Cortex of kidney (tissue), 1 donor: ENCODE data around the gene MARCHF9.

Experiments used
- DNase-seq: peaks from one replicate; lab custom pipeline; 2025; lab: John Stamatoyannopoulos, UW

Gene MARCHF9

DNA sequence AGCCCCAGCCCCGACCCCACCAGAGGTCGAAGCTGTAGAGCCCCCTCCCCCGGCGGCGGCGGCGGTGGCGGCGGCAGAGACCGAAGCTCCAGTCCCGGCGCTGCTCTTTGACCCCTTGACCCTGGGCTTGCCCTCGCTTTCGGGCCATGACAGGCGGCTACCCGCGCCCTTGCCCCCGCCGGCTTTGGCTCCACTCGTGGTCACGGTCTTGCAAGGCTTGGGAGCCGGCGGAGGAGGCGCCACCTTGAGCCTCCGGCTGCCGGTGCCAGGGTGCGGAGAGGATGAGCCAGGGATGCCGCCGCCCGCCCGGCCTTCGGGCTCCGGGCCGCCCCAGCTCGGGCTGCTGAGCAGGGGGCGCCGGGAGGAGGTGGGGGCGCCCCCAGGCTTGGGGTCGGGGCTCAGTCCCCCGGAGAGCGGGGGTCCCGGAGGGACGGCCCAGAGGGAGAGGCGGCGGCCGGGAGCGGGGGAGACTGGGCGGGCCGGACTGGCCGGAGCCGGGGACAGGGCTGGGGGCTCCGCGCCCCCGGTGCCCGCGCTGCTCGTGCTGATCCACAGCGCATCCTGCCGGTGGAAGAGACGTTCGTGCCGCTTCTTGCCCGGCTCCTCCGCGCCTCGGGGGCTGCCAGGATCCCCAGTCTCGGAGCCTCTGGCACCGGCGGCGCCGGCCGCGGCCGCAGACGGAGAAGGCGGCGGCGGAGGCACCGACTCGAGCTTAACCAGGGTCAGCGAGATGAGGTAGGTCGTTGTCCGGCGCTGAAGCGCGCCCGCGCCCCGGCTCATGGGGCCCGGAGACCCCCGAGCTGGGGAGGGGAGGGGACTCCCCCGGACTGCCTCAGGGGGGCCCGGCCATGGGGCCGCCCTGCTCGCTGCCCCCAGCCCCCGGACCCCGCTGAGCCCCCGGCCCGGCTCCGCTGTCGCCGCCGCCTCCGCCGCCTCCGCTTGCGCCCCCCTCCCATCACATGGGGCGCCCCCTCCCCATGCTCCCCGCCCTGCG, 17.1 kb upstream of the MARCHF9 start:
- no peak for DNase-seq

GRCh38 chr12:57738661-57739237, 16.2 kb upstream of the MARCHF9 start, which contains the start of gene AGAP2:
AGAP2 (minus strand) TSS chr12:57738742; CDS start chr12:57738246, 496 bp downstream.
- no peak for DNase-seq

DNA sequence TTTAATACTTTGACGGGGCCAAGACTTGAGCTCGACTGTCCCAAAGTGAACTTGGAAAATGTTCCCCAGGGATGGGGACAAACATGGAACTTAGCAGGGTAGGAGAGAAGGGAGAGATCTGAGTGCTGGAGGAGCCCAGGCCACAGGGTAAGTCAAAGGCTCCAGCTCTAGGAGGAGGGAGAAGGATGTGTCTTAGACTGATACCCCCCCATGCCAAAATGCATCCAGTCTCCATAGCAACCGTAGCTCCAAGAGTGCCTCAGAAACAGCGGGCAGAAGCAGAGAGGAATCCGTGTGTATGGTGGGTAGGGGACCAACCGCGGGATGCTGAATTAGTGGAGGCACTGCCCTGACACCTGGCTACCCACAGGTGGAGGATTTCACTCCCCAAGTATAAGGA, 15.5 kb upstream of the MARCHF9 start:
- no peak for DNase-seq

DNA sequence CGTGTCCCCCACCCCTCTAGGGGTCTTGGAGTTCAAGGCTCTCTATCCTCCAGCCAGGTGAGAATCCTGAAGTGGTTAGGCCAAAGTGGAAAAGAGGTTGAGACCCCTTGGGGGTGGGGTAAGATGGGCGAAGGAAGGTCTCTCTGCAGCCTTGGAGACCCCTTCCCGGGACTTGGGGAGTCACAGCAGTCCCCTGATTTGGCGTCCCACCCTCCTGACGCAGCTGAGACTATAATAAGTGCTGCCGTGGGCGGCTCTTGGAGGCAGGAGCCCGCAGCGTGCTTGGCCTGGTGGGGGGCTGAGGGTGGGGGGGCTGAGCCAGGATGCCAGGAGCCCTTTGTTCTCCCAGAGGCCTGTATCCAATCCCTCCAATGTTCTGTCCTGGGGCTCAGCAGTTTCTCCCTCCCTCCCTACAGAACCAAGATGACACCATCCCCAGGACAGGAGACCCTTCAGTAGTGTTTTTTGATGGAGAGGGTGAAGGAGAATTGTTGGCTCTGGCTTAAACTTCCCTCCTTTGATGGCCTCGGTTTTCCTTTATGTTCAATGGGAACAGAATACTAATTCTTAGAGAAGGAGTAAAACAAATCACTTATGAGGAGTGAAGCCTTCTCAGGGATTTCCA, 14.9 kb upstream of the MARCHF9 start:
- DNase-seq, result no peak

DNA sequence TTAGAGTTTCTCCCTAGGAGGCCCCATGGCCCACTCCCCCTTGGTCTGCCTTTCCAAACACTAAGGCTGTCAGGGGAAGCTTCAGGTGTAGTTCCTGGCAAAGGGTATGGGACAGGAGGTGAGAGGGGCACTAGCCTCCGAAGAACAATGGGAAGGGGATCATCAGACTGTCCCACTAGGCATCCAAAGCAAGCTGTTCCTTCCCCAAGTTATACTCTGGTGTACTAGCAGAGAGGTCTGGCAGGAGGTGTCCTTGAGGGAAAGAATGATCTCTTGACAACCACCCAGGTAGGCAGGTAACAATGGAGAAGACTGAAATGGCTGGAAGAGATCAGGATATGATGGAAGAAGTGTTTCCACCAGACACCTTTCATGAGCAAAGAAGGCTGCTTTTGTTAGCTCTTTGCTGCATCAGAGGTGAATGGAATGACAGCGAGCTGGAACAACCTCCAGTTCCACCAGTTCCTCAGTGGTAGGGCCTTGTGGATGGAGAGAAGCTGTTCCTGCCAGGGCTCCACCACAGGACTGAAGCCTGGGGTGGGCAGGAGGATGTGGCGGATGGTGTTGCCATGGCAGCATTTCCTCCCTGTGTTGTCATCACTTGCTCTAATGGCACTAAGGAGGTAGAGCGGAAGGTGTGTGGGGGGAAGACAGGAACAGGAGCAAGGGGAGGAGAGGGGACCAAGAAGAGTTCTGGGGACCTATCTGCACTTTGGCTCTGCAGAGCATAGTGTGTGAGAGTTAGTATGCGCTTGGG, 14.1 kb upstream of the MARCHF9 start:
- no peak for DNase-seq

GRCh38 chr12:57741413-57741789, 13.5 kb upstream of the MARCHF9 start:
- no peak for DNase-seq

GRCh38 chr12:57741844-57742738, 12.8 kb upstream of the MARCHF9 start:
- DNase-seq, result no peak

DNA sequence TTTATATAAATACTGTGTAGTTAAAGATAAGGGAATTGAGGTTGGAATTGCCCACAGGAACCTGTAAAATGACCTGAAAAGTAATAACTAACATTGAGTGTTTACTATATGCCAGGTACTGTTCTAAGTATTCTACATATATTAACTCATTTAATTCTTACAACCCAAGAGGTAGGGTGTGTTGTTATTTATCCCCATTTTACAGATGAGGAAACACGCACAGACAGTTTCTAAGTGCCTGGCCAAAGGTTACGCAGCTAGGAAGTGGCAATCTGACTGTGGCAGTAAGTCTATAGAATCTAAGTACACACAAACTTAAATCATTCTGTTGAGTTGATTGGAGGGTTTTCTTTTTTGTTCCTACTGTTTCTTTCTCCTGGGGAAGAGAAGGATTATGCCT, 11.1 kb upstream of the MARCHF9 start:
- no peak for DNase-seq

DNA sequence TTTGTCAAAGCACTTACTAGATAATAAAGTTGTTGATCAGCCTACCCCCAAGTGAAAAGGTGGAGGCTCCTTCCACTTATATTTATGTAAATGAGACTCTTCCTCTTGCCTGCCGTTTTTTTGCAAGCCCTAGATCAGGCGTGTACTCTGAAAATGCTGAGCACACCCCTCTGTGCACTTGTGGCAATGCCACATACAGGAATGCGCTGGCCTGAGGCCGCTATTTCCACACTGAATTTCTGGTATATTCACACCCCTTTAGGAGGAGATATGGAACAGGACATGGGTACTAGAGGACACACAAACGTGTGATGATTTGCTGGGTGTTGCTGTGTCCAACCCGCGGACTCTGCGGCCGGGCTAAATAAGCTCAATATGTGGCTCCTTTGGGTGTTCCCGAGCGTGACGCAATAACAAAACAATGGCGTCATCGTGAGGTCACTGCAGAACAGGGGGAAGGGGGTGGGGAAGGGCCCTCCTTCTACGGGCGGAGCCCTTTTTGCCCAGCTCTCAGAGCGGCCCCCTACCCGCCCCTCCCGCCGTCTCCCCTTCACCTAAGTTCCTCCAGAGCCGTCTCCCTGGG, 10.6 kb upstream of the MARCHF9 start:
- DNase-seq, result no peak

DNA sequence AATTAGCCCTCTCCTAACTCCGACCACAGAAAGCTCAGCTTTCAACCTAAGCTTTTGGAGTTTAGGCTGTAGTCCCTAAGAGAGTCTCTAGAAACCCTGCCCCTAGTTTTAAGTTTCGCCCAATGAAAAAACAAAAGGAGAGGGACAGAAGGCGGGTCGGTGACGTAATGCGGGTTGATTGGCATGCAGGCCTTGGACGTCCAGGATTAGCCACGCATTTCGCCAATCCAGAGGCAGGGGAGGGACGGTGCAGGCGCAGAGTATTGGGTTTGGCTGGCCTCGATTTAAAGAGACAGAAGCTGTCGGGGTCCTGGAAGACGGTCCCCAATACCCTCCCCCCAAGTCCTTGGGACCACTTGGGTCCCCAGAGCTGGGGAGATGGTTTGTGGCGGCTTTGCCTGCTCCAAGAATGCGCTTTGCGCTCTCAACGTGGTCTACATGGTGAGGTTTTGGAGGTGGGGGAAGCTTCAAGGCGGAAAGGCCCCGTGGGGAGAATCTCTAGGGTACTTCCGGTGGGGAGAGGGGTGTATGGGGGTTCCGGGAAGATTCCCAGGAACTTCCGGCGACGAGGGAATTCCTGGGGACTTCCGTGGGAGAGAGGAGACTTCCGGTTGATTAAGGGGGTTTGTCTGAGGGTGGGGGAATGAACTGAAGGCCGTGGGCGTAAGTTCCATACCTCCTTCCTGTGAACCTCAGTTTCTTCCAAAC, 10.0 kb upstream of the MARCHF9 start, which contains the start of gene TSPAN31:
TSS of gene TSPAN31 (plus strand) at position 263 of the 708 bp plus-strand sequence. CDS start at position 379, 116 bp downstream.
- peak; percentile 57 for DNase-seq

DNA sequence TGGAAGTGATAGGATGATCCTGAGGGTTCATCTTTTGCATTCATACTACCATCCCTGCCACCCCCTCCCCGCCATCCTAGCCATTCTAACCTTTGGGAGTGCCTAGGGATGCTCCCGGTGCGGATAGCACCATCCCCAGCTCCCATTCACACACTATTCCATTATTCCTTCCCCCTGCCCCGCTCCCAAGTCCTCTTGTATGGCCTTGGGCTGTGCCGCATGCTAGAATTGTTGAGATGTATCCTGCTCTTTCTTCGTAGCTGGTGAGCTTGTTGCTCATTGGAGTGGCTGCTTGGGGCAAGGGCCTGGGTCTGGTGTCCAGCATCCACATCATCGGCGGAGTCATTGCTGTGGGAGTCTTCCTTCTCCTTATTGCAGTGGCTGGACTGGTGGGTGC, 9.4 kb upstream of the MARCHF9 start:
- no peak for DNase-seq

GRCh38 chr12:57746025-57746424, 8.9 kb upstream of the MARCHF9 start:
- no peak for DNase-seq

- DNase-seq, result no peak
Observed at GRCh38 chr12:57749061-57749460, 5.8 kb upstream of the MARCHF9 start.

DNA sequence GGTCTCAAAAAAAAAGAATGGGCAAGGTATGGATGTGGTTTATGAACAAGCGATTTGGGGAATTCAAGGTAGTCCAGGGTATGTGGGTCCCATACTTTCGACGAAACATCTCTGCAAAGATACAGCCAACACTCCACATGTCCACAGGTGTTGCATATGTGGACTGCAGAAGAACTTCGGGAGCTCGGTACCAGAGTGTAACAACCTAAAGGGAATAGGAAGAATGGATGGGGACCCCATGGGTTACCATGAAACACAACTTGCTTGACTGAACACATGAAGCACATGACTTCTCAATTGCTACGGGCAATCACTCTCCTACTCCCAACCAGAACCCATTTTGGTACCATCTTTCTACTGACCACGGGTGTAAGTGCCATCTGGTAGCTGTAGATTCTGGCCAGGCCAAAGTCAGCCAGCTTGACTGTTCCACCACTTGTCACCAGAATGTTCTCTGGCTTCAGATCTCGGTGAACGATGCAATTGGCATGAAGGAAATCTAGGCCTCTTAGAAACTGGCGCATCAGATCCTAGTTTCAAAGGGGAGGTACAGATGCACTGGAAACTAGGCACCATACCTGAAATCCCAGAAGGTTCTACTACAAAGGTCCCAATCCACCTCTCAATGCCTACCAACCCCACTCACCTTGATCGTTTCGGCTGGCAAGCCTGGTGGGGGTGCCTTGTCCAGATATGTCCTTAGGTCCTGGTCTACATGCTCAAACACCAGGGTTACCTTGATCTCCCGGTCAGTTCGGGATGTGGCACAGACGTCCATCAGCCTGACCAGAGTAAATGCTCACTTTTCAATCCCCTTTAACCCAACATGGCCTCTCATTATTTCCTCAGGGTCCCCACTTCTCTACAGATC, 4.1 kb upstream of the MARCHF9 start:
- no peak for DNase-seq

- no peak for DNase-seq
Observed at GRCh38 chr12:57751432-57751787, 3.5 kb upstream of the MARCHF9 start.

DNA sequence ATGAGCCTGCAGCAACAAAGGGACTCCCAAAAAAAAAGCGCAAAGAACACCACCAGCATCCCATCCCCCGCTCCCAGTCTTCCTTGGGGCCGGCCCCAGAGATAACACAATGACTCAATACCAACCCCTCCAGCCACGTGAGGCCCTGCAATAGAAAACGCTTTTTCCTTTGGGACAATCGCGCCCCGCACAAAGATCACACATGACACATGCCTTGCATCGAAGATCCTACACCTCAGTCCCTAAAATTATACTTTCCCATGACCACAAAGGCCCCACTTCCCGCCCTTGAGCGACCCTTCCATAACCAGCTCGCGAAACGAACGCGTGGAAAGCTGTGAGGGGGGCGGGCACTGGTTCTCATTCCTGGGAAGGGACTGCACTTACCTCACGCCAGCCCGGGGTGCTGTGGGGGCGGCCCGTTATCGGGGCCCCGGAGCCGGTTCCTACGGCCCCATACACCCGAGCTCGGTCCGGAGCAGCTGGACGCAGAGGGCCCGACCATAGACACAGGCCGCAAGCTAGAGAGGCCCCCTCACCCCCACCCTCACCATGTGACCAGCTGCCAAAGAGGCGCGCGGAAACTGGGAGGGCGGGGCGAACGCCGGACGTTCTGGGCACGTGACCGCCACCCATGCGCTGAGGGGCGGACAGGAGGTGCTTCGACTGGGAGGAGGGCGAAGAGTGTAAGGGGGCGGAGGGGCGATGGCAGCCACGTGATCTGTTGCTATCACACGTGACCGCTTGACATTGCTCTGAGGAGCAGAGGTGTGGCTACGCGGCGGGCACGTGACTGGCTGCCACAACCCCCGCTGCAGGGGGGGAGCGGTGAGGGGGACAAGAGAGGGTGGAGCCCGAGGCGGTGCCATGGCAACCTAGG, 2.9 kb upstream of the MARCHF9 start, which contains the start of gene CDK4:
TSS of gene CDK4 (minus strand) at position 523 of the 880 bp plus-strand sequence. CDS start 593 bp downstream, outside the sequence.
- peak; percentile 91 for DNase-seq

GRCh38 chr12:57752668-57753000, 2.3 kb upstream of the MARCHF9 start:
- no peak for DNase-seq

DNA sequence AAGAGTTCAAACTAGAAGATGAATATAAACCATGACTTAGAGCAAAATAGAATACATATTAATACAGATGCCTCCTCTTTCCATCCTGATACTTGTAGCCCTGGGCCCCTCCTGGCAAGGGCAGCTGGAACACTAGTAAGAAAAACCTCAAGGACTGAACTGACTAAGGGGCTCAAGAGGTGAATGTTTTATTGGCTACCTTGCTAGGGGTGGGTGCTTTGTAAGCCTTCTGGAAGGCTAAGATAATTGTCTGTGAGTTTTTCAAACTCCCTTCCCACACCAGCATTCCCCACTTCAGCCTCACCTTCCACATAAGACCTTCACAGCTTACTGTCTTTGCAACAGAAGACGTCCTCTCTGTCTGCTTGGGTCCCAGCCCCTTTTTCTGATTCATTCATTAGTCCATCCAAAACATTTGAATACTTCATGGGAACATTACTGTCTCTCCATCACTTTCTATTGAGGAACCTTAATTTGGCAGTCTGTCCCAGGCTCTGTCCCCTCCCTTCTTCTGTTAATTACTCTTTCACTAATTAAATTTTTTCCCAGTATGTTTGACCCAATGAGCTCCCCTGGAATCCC, 1.1 kb upstream of the MARCHF9 start:
- DNase-seq, result no peak
